Measurements from ENCODE around the gene BBS9. TPM values are rescaled to one million over a fixed set of nuclear protein-coding genes. Genes with fewer than 3 reads are reported as not detected.

BBS9 gene
- total RNA-seq, 1 experiment from 2014 or later, result 9.4 TPM

DNA sequence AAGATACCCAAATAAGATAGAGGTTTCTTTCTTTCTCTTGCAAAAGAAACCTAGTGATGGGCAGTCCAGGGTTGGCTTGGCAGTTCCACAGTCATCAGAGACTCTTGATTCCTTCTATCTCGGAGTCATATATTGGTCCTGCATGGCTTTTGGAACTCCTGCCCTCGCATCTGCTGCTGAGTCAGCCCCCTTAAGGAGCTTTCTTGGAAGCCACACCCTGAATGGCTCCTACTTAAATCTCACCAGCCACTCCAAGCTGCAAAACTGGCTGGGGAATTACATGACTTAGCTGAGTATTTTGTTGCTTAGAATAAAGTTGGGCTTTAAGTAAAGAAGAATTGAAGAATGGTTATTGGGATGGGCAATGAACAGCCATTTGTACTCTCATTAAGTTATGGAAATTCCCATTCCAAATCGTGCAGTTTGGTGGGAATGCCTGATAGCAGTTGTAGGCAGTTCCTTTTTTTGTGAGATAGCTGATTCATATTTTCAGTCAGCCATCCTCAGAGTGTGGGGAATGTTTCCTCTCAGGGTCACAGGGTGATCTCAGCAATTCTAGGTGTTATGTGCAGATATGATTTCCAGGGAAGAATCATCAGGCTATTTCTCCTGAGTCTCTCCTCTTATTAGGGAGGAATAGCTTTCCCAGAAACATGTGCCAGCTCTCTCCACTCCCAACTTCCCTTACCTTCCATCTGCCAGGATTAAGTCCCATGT, 209.9 kb downstream of the BBS9 start:
- no TSS peak for BruUV-seq (replicated peaks)
- no peak overlapping the region for H3K27ac Mint-ChIP-seq (ENCODE audit: unreplicated experiment)
- intact Hi-C loops (cut with micrococcal nuclease; ENCODE audit: unreplicated experiment), result loop anchor here (5.0 to 10.0 kb wide), 4 partner anchors 152 to 1474 kb away; no protein-coding TSS in a partner anchor
- CTCF ChIA-PET, result no interaction called here
- no peaks in the 10 kb centered on the region for H3K9me3 Mint-ChIP-seq (ENCODE audit: low read depth, unreplicated experiment)
- no peaks in the 10 kb centered on the region for H3K4me1 Mint-ChIP-seq (ENCODE audit: low read depth, unreplicated experiment)
- H3K27me3 Mint-ChIP-seq (ENCODE audit: unreplicated experiment), result no peaks in the 10 kb centered on the region
- no peaks in the 10 kb centered on the region for H3K36me3 Mint-ChIP-seq (ENCODE audit: insufficient read depth, unreplicated experiment)
- no peak overlapping the region for H3K4me3 Mint-ChIP-seq (ENCODE audit: low read depth, unreplicated experiment)
- TF ChIP-seq, protein P1, sequence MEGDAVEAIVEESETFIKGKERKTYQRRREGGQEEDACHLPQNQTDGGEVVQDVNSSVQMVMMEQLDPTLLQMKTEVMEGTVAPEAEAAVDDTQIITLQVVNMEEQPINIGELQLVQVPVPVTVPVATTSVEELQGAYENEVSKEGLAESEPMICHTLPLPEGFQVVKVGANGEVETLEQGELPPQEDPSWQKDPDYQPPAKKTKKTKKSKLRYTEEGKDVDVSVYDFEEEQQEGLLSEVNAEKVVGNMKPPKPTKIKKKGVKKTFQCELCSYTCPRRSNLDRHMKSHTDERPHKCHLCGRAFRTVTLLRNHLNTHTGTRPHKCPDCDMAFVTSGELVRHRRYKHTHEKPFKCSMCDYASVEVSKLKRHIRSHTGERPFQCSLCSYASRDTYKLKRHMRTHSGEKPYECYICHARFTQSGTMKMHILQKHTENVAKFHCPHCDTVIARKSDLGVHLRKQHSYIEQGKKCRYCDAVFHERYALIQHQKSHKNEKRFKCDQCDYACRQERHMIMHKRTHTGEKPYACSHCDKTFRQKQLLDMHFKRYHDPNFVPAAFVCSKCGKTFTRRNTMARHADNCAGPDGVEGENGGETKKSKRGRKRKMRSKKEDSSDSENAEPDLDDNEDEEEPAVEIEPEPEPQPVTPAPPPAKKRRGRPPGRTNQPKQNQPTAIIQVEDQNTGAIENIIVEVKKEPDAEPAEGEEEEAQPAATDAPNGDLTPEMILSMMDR (IDR thresholded peaks at IDR 0.05; ENCODE audit: unreplicated experiment), result no peak
- no peak for DNase-seq

DNA sequence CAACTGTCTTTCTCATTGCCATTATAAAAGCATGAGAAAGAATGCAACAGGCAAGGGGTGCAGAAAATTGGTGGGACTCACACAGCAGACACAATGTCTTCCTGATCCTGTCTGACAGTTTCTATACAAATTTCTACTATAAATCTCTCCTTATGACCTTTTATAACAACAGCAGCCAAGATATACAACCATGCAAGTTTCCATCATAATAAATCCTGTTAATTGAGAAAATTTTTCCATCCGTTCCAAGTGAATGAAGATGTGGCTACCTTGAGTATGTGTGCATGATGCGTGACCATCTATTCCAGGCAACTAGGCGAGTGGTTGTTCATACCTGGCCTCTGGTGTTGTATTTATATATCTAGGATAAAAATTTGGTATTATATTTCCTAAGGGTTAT, 216.7 kb downstream of the BBS9 start:
- Mint-ChIP-seq H3K27me3 (ENCODE audit: unreplicated experiment) (no peaks in the 10 kb centered on the region), H3K27ac (ENCODE audit: unreplicated experiment) (no peak overlapping the region), H3K4me1 (ENCODE audit: low read depth, unreplicated experiment) (no peaks in the 10 kb centered on the region), H3K36me3 (ENCODE audit: insufficient read depth, unreplicated experiment) (no peaks in the 10 kb centered on the region), H3K9me3 (ENCODE audit: low read depth, unreplicated experiment) (no peaks in the 10 kb centered on the region), H3K4me3 (ENCODE audit: low read depth, unreplicated experiment) (no peak overlapping the region)
- TF ChIP-seq, protein P1 (IDR thresholded peaks at IDR 0.05; ENCODE audit: unreplicated experiment), result no peak
- intact Hi-C loops (cut with micrococcal nuclease; ENCODE audit: unreplicated experiment), result no loop called here
- CTCF ChIA-PET, result no interaction called here
- BruUV-seq (replicated peaks), result no TSS peak
- DNase-seq, result no peak

DNA sequence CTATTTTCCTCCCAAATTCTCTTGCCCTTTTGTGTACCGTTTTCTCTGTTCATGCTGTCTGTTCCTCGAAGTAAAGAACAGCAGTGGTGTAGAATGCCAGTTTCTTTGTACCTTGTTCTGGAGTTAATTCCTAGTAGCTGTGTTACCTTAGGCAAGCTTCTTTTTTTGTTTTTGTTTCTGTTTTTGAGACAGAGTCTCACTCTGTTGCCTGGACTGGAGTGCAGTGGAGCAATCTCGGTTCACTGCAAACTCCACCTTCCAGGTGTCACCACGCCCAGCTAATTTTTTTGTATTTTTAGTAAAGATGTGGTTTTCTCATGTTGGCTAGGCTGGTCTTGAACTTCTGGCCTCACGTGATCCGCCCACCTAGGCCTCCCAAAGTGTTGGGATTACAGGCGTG, 221.2 kb downstream of the BBS9 start:
- CTCF ChIA-PET, result no interaction called here

DNA sequence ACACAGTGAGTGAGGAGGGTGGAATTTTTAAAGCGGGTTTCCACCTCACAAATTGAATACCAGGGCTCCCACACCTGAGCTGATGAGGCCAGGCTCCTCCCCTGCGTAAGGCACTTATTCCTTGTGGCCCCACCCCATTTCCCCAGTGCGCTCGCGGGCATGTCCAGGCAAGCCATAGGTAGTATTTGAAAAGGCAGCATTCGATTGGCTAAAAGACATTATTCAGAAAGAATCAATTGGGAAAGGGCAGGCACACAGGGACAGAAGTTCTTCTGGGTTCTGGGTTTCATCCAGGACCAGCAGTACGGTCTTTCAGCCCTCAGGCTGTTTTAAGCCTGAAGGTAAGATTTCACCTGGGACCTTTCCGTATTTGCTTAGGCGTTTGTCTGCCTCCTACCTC, 222.3 kb downstream of the BBS9 start:
- Mint-ChIP-seq H3K27me3 (ENCODE audit: unreplicated experiment) (no peaks in the 10 kb centered on the region), H3K36me3 (ENCODE audit: insufficient read depth, unreplicated experiment) (no peaks in the 10 kb centered on the region), H3K4me1 (ENCODE audit: low read depth, unreplicated experiment) (no peaks in the 10 kb centered on the region), H3K4me3 (ENCODE audit: low read depth, unreplicated experiment) (no peak overlapping the region), H3K27ac (ENCODE audit: unreplicated experiment) (no peak overlapping the region), H3K9me3 (ENCODE audit: low read depth, unreplicated experiment) (no peaks in the 10 kb centered on the region)
- no TSS peak for BruUV-seq (replicated peaks)
- CTCF ChIA-PET, result interaction anchor here (0.6 kb wide), 1 partner anchor 102 kb away, joined by 3 read pairs; no protein-coding TSS in a partner anchor
- no peak for DNase-seq
- TF ChIP-seq, protein P1 (IDR thresholded peaks at IDR 0.05; ENCODE audit: unreplicated experiment), result no peak
- intact Hi-C loops (cut with micrococcal nuclease; ENCODE audit: unreplicated experiment), result no loop called here

More for the DNA sequence above, 221.2 kb downstream of the BBS9 start:
- TF ChIP-seq, protein P1 (IDR thresholded peaks at IDR 0.05; ENCODE audit: unreplicated experiment), result no peak
- no peaks in the 10 kb centered on the region for H3K27me3 Mint-ChIP-seq (ENCODE audit: unreplicated experiment)
- DNase-seq, result no peak
- no peaks in the 10 kb centered on the region for H3K4me1 Mint-ChIP-seq (ENCODE audit: low read depth, unreplicated experiment)
- H3K4me3 Mint-ChIP-seq (ENCODE audit: low read depth, unreplicated experiment), result no peak overlapping the region
- no peaks in the 10 kb centered on the region for H3K36me3 Mint-ChIP-seq (ENCODE audit: insufficient read depth, unreplicated experiment)
- H3K9me3 Mint-ChIP-seq (ENCODE audit: low read depth, unreplicated experiment), result no peaks in the 10 kb centered on the region
- no peak overlapping the region for H3K27ac Mint-ChIP-seq (ENCODE audit: unreplicated experiment)
- intact Hi-C loops (cut with micrococcal nuclease; ENCODE audit: unreplicated experiment), result no loop called here
- no TSS peak for BruUV-seq (replicated peaks)

All from Calu3 (cell line).